Esophagus squamous epithelium (tissue), 5 donors: Measurements from ENCODE around the gene BLMH. TPM values are rescaled to one million over a fixed set of nuclear protein-coding genes. Genes with fewer than 3 reads are reported as not detected.
A peak's percentile ranks its signal among the peaks of the same experiment; 100 is the strongest.

Experiments
- DNase-seq: peaks from one replicate; lab custom pipeline; 2025; lab: John Stamatoyannopoulos, UW
- H3K27ac ChIP-seq, 4 donors: fragments of 200-600 bp; sonication (generic); one replicate each; pipeline ENCODE4 v1.5.1; 2016 to 2019; ENCODE audit warnings: mild to moderate bottlenecking in 1 of 4
- H3K27me3 ChIP-seq, 4 donors: fragments of 200-600 bp; sonication (generic); 1 replicate in 3 of 4; 2 replicates in 1 of 4; pipeline versions ENCODE4 v1.5.1 to v1.6.0; 2017 to 2021; ENCODE audit warnings: antibody characterized with exemption in 1 of 4
- H3K36me3 ChIP-seq, 3 donors: fragments of 200-600 bp; sonication (generic); one replicate each; pipeline ENCODE4 v1.5.1; 2016 to 2019
- H3K4me1 ChIP-seq, 3 donors: fragments of 200-600 bp; sonication (generic); one replicate each; pipeline ENCODE4 v1.5.1; 2017 to 2019
- H3K4me3 ChIP-seq, 4 donors: fragments of 200-600 bp; sonication (generic); 1 replicate in 3 of 4; 2 replicates in 1 of 4; pipeline ENCODE4 v1.5.1; 2016 to 2019; ENCODE audit warnings: mild to moderate bottlenecking in 2 of 4, moderate library complexity in 1 of 4
- H3K9me3 ChIP-seq, 3 donors: fragments of 200-600 bp; sonication (generic); one replicate each; pipeline ENCODE4 v1.5.1; 2016 to 2019
- CTCF ChIP-seq, 6 experiments: fragments of 450-650 bp in 4 of 6; fragments of 200-600 bp in 2 of 6; sonication (generic) in 2 of 6; IDR thresholded peaks; one replicate each; pipeline ENCODE4 v1.5.1; 2016 to 2019; ENCODE audit warnings: antibody characterized with exemption in 6 of 6, mild to moderate bottlenecking in 4 of 6, moderate library complexity in 4 of 6
- POLR2A ChIP-seq, 4 donors: fragments of 450-650 bp; IDR thresholded peaks; one replicate each; pipeline ENCODE4 v1.6.1; 2017; ENCODE audit warnings: antibody characterized with exemption in 4 of 4, mild to moderate bottlenecking in 4 of 4, moderate library complexity in 3 of 4
- WGBS, 2 donors: methylation state at CpG; one replicate each; pipeline ENCODE4 v1.1.5; 2018; 5-methylcytosine and 5-hydroxymethylcytosine counted together
- intact Hi-C: fragments of 100-400 bp; cut with DNase I; formaldehyde crosslinking; loops from one replicate; pipeline ENCODE4 v1.15.0; 2022
- total RNA-seq, 4 donors: library from RNA; depleted of rRNA; stranded (reverse); fragments of >200 nt; gene quantifications; one replicate each; pipeline ENCODE4 v1.1.0, GENCODE V29; 2016
- donor health status: DM: yes; HTN: yes; CAD: no.

BLMH gene, protein sequence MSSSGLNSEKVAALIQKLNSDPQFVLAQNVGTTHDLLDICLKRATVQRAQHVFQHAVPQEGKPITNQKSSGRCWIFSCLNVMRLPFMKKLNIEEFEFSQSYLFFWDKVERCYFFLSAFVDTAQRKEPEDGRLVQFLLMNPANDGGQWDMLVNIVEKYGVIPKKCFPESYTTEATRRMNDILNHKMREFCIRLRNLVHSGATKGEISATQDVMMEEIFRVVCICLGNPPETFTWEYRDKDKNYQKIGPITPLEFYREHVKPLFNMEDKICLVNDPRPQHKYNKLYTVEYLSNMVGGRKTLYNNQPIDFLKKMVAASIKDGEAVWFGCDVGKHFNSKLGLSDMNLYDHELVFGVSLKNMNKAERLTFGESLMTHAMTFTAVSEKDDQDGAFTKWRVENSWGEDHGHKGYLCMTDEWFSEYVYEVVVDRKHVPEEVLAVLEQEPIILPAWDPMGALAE
- total RNA-seq, result 10 to 100 TPM; 18.4 to 41.4 (median 28.4) TPM

DNA sequence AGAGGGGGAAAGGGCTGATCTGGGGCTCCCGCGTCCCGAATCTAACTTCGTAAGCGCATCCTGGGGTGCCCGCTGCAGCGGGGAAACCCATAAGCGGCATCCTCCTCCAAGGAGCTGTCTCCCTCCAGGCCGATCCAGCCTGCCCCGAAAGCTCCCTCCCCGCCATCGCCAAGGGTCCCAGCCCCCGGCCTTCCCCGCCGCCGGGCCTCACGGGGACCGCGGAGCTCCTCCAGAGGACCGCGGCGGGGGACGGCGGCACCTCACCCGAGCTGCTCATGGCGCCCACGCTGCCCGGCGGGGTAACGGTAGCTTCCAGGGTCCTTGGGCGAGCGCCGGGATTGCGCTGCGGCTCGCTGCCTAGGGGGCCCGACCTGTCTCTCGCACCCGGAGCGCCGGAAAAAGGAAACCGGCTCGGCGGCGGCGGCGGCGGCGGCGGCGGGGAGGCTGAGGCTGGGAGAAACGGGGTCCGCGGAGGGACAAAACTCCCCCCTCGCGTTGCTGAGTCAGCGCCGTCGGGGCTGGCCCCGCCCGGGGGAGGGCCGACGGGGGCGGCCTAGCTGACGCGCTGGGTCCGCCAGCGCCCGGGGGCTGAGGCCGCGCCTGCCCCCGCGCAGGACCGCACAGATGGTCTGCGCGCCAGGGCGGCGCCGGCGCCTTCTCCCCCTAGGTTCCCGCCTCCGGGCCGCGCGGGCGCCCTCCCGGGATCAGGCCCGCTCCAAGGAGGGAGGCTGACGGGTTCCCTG is at the start of gene BLMH:
Gene BLMH, minus strand, starts transcription at position 402 of the 743 bp plus-strand sequence. Its CDS starts 125 bp downstream, at position 277.
- no peaks in the 10 kb centered on the region for H3K27me3 ChIP-seq
- peaks cover 0 to 26% (median 0%) of the 10 kb centered on the region in 3 donors for H3K36me3 ChIP-seq
- H3K9me3 ChIP-seq, result no peaks in the 10 kb centered on the region
- intact Hi-C loops, result no loop called here
- peaks cover 6 to 18% (median 11%) of the 10 kb centered on the region in 3 donors for H3K4me1 ChIP-seq
- H3K27ac ChIP-seq, result peak within 1 kb of the TSS; percentile 71 to 86 (median 80)
- peak within 1 kb of the TSS; percentile 80 to 99 (median 89) for H3K4me3 ChIP-seq
- no peak for DNase-seq
- WGBS, 2 donors, result no CpG with 5 or more reads among the region's 89 CpGs
- TF ChIP-seq CTCF (IDR thresholded peaks at IDR 0.05) (no peak), POLR2A (IDR thresholded peaks at IDR 0.05) (peak in 2 of 4 donors; percentile 71 to 75)

DNA sequence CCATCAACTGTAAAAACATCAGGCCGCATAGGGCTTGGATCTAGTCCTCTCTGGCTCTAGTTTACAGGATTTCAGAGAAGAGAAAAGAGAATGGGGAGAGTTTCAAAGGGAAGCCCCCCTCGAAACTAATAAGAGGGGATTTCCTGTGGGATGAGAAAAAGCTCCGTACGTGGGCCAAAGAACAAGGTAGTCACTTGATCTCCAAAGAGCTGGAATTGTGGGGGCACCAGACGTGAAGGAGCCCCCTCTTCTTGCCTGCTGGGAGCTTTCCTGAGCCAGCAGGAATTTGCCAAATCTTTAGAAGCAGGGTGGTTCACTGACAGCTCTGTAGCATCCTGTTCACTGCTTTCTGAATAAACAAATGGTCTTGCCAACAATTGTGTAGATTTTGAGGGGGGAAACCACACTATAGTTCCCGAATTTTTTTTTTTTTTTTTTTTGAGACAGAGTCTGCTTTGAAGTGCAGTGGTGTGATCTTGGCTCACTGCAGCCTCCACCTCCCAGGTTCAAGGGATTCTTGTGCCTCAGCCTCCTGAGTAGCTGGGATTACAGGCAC is 49.1 kb upstream of the BLMH start:
- H3K36me3 ChIP-seq, result no peaks in the 10 kb centered on the region
- H3K27ac ChIP-seq, result peak overlapping the region; percentile 26 to 61 (median 52)
- H3K27me3 ChIP-seq, result no peaks in the 10 kb centered on the region
- intact Hi-C loops, result loop anchor here (10.0 kb wide), 1 partner anchor 114 kb away; no protein-coding TSS in a partner anchor
- peaks cover 18 to 41% (median 35%) of the 10 kb centered on the region in 3 donors for H3K4me1 ChIP-seq
- no peak for TF ChIP-seq CTCF (IDR thresholded peaks at IDR 0.05)
- H3K9me3 ChIP-seq, result no peaks in the 10 kb centered on the region
- DNase-seq, result no peak
- WGBS, 2 donors, result 24 to 49% methylated on average over 5 to 6 of the region's 6 CpGs
- no peak overlapping the region for H3K4me3 ChIP-seq

- WGBS, 2 donors, result 71 to 88% methylated on average over 2 of the region's 2 CpGs
Measured at GRCh38 chr17:30339086-30339485, 47.3 kb upstream of the BLMH start.

DNA sequence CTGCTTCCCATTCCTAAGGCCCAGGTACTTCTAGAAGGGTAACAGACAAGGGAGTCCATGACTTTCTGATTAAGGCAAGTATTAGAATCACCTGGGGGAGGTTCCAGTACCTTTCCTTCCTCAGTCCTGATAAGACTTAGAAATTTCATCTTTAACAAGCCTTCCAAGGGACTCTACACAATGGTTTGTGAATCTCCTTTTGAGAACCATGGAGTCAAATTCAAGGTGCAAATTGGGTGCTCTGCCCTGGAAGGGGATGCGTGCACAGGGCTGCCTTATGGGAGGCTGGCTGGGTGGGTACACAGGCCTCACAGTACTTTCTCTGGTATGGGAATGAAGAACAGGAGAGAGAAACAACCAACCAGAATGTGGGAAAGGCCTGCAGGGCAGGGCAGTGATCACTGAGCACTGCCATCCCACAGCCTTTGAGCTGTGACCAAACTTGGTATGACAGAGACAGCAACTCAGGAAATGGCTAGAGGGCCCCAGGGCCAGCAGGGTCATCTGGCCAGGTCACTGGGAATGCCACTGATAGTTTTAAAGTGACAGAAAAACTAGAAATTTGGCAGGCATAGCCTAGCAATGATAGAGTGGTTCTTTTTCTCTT is 45.8 kb upstream of the BLMH start:
- Histone ChIP-seq H3K4me3 (no peak overlapping the region), H3K27ac (no peak overlapping the region), H3K27me3 (no peaks in the 10 kb centered on the region), H3K9me3 (no peaks in the 10 kb centered on the region), H3K36me3 (no peaks in the 10 kb centered on the region), H3K4me1 (peaks cover 0 to 49% (median 15%) of the 10 kb centered on the region in 3 donors)
- WGBS, 2 donors, result 86% methylated on average over 1 of the region's 1 CpG; no CpG with 5 or more reads in 1 of the 2 donors
- no peak for DNase-seq
- intact Hi-C loops, result loop anchor here (10.0 kb wide), 1 partner anchor 213 kb away; no protein-coding TSS in a partner anchor
- TF ChIP-seq CTCF (IDR thresholded peaks at IDR 0.05) (no peak), POLR2A (IDR thresholded peaks at IDR 0.05) (no peak)

More at GRCh38 chr17:30339086-30339485, 47.3 kb upstream of the BLMH start:
- Histone ChIP-seq H3K4me1 (peaks cover under 1 to 40% (median 23%) of the 10 kb centered on the region in 3 donors), H3K9me3 (no peaks in the 10 kb centered on the region), H3K4me3 (no peak overlapping the region), H3K27me3 (no peaks in the 10 kb centered on the region), H3K36me3 (no peaks in the 10 kb centered on the region), H3K27ac (no peak overlapping the region)
- no peak for DNase-seq
- intact Hi-C loops, result loop anchor here (10.0 kb wide), 1 partner anchor 214 kb away; no protein-coding TSS in a partner anchor
- no peak for TF ChIP-seq CTCF (IDR thresholded peaks at IDR 0.05)
- no peak for TF ChIP-seq POLR2A (IDR thresholded peaks at IDR 0.05)
